GM19193 (cell line): ENCODE data around the gene ARL14EPL.

Experiments
- POLR2A ChIP-seq: IDR thresholded peaks from 4 replicates; pipeline ENCODE4 v1.6.1; 2011; ENCODE audit not compliant: insufficient read depth, insufficient read length; ENCODE audit errors: extremely low read depth

Gene ARL14EPL

GRCh38 chr5:116035123-116035522, 2.9 kb downstream of the ARL14EPL start:
- no peak for TF ChIP-seq POLR2A

DNA sequence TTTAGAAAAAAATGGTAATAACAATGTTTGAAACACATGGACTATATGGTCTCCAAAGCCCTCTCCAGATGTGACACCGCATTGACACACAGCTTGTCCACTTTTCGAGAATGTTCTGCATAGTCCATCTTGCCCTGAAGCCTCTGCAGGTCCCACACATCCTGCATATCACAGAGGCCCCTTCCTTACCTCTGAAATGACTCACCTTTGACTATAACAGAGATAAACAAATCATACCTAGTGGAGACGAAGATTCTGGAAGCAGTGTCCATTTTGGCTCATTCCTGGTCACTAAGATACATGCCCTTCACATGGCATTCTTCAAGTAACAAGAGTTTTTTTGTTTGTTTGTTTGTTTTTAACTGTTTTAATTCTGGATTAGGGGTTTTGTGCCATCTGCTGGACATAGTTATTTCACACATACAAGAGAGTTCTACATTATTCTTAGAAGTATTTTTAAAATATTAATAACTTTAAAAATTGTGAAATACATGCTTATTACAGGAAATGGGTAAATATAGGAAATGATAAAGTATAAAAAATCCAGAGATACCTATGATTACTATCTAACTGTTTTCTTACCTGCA, 5.1 kb downstream of the ARL14EPL start:
- no peak for TF ChIP-seq POLR2A

DNA sequence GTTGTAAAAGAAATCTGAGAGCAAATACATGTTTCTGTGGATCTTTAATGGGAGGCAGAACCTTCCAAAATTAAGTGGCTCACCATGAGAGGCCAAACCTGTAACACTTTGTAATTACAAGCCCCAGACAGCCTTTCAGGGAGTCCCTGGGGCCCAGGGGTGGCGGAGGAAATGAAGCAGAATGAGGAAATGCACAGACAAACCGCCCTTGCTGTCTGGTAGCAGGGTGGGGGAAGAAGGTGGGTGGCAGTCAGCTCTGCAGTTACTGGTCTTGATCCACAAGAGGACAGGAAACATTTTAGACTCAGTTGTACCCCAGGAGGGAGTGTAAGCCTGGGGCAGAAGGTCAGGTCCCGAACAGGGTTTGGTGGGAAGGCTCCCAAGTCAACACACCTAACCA, 6.5 kb downstream of the ARL14EPL start:
- no peak for TF ChIP-seq POLR2A

GRCh38 chr5:116042375-116042774, 10.1 kb downstream of the ARL14EPL start:
- TF ChIP-seq POLR2A = no peak

DNA sequence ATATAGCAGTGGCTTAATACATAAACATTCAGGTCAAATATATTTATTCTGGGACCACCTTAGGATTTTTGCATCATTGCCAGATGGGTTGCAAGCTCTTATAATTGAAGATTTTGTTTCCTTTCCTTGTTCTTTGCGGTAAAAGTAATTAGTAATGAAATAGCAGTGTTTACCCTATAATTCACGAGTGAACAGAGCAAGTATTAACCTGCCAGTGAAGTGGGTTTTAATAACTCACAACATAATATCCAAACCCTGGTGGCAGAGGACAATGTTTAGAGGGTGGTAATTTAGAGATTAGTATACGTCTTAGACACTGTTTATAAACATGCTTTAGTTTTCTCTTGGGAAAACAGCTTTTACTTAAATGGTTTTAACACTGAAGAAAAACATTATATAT, 11.8 kb downstream of the ARL14EPL start:
- no peak for TF ChIP-seq POLR2A

- no peak for TF ChIP-seq POLR2A
Observed at GRCh38 chr5:116045821-116046220, 13.5 kb downstream of the ARL14EPL start.

DNA sequence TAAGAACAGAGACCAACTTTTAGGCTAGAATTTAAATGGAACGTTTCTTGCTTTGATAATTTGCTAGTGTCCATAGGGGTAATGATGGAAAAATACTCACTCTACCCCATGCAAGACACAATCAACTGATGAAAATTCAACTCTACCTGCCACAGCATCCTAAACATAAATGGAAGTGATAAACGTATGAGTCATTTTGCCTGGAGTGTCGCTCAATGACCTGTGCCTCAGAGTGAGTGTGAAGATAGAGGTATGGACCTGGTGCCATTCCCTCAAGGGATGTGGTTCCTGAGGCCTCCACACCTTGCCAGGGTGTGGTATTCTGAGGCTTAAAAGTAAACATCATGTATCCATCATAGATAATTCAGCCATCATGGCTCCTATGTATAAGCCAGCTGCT, 14.0 kb downstream of the ARL14EPL start:
- TF ChIP-seq POLR2A = no peak

GRCh38 chr5:116046823-116047222, 14.6 kb downstream of the ARL14EPL start:
- no peak for TF ChIP-seq POLR2A

- TF ChIP-seq POLR2A = no peak
Observed at GRCh38 chr5:116058346-116058936, 26.2 kb downstream of the ARL14EPL start.

- TF ChIP-seq POLR2A = no peak
Observed at GRCh38 chr5:116062352-116062751, 30.1 kb downstream of the ARL14EPL start.

- no peak for TF ChIP-seq POLR2A
Observed at GRCh38 chr5:116063950-116064349, 31.7 kb downstream of the ARL14EPL start.

- TF ChIP-seq POLR2A = no peak
Observed at GRCh38 chr5:116068028-116068632, 35.9 kb downstream of the ARL14EPL start.

DNA sequence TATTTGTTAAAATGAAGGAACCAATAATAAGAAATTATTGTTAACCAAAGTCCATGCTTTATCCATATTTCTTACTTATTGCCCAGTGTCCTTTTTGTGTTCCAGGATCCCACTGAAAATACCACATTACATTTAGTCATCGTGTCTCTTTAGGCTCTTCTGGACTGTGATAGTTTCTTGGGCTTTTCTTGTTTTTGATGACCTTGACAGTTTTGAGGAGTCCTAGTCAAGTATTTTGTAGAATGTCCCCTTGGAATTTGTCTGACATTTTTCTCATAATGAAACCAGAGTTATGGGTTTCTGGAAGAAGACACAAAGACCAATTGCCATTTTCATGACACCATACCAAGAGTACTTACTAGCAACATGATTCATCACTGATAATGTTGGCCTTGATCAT, 38.9 kb downstream of the ARL14EPL start:
- TF ChIP-seq POLR2A = no peak

DNA sequence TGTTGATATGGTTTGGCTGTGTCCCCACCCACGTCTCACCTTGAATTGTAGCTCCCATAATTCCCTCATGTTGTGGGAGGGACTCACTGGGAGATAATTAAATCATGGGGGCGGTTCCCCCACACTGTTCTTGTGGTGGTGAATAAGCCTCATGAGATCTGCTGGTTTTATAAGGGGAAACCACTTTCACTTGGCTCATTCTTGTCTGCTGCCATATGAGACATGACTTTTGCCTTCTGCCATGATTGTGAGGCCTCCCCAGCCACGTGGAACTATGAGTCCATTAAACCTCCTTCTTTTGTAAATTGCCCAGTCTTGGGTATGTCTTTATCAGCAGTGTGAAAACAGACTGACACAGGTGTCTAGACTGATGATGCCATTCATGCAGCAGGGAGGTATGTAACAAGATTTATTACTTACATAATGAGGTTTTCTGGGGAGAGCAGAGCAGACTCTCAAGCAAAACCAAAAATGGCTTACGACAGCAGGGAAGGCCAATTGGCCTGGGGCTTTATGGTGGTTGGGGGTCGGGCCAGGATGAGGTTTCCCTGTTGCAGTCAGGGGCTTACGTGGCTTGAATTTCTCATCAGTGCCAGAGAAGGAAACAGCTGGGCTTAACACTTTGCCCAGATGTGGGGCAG, 43.0 kb downstream of the ARL14EPL start:
- TF ChIP-seq POLR2A = no peak

DNA sequence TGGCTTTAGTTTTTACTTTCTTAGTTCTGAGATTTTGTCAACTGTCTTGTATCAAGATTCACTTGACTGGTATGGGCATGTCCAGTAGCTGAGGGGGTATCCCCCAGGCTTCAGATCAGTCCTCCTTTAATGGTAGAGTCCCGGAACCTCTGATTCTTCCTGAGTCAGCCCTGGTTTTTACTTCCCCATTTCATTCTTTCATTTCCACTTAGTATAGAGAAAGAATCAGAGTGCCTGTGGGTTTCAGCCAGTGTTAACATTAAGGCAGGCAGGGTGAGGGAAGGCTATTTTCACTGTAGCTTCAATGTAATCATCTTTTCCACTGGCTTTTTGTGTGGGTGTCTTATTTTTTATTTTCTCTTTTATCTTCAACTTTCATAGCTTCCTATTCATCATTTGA, 44.2 kb downstream of the ARL14EPL start:
- no peak for TF ChIP-seq POLR2A

GRCh38 chr5:116078199-116078598, 45.9 kb downstream of the ARL14EPL start:
- no peak for TF ChIP-seq POLR2A
